Measurements from ENCODE around the gene GTF2H4. TPM values are rescaled to one million over a fixed set of nuclear protein-coding genes. Genes with fewer than 3 reads are reported as not detected.
"Not testable (repeated sequence)": the region's sequence is repeated elsewhere in the genome, so short reads cannot be mapped to it uniquely, and the experiment has no call there.

Gene GTF2H4
- total RNA-seq, 1 donor from 2014 or later, result 44.6 TPM

- H3K4me1 ChIP-seq, result no peaks in the 10 kb centered on the region
- H3K4me3 ChIP-seq, result no peak overlapping the region
- peaks cover 65% of the 10 kb centered on the region for H3K36me3 ChIP-seq
Measured at GRCh38 chr6:30896541-30896940, 11.5 kb upstream of the GTF2H4 start.

GRCh38 chr6:30897882-30898281 lies 10.1 kb upstream of the GTF2H4 start:
- Histone ChIP-seq H3K36me3 (peaks cover 54% of the 10 kb centered on the region), H3K4me3 (no peak overlapping the region), H3K27me3 (no peaks in the 10 kb centered on the region), H3K4me1 (no peaks in the 10 kb centered on the region), H3K9me3 (no peaks in the 10 kb centered on the region), H3K27ac (no peak overlapping the region)
- intact Hi-C loops (cut with DNase I), result no loop called here
- DNase-seq (peak; percentile 43), ATAC-seq (no peak)
- no peak for TF ChIP-seq CTCF (IDR thresholded peaks at IDR 0.05)

More at GRCh38 chr6:30896541-30896940, 11.5 kb upstream of the GTF2H4 start:
- Histone ChIP-seq H3K27me3 (no peaks in the 10 kb centered on the region), H3K9me3 (no peaks in the 10 kb centered on the region), H3K27ac (no peak overlapping the region)
- ATAC-seq (no peak), DNase-seq (peak; percentile 59)
- intact Hi-C loops (cut with DNase I), result no loop called here
- TF ChIP-seq CTCF (IDR thresholded peaks at IDR 0.05), result no peak

- H3K27me3 ChIP-seq, result no peaks in the 10 kb centered on the region
- H3K9me3 ChIP-seq, result no peaks in the 10 kb centered on the region
- ATAC-seq, result no peak
- H3K4me3 ChIP-seq, result no peak overlapping the region
- intact Hi-C loops (cut with DNase I), result no loop called here
- peaks cover 45% of the 10 kb centered on the region for H3K36me3 ChIP-seq
- DNase-seq, result peak; percentile 52
- H3K27ac ChIP-seq, result no peak overlapping the region
- H3K4me1 ChIP-seq, result no peaks in the 10 kb centered on the region
- no peak for TF ChIP-seq CTCF (IDR thresholded peaks at IDR 0.05)
Measured at GRCh38 chr6:30898750-30899360, 9.2 kb upstream of the GTF2H4 start.

GRCh38 chr6:30900863-30901417 lies 7.1 kb upstream of the GTF2H4 start:
- Histone ChIP-seq H3K9me3 (no peaks in the 10 kb centered on the region), H3K4me1 (no peaks in the 10 kb centered on the region), H3K27ac (no peak overlapping the region), H3K4me3 (no peak overlapping the region), H3K27me3 (no peaks in the 10 kb centered on the region), H3K36me3 (peaks cover 28% of the 10 kb centered on the region)
- DNase-seq (no peak), ATAC-seq (no peak)
- no peak for TF ChIP-seq CTCF (IDR thresholded peaks at IDR 0.05)
- intact Hi-C loops (cut with DNase I), result no loop called here

- no peak overlapping the region for H3K4me3 ChIP-seq
- no peak for DNase-seq
- H3K4me1 ChIP-seq, result no peaks in the 10 kb centered on the region
- H3K36me3 ChIP-seq, result peaks cover 26% of the 10 kb centered on the region
- ATAC-seq, result no peak
- intact Hi-C loops (cut with DNase I), result no loop called here
- no peaks in the 10 kb centered on the region for H3K9me3 ChIP-seq
- no peak for TF ChIP-seq CTCF (IDR thresholded peaks at IDR 0.05)
- no peaks in the 10 kb centered on the region for H3K27me3 ChIP-seq
- no peak overlapping the region for H3K27ac ChIP-seq
Measured at GRCh38 chr6:30901436-30901835, 6.6 kb upstream of the GTF2H4 start.

- ATAC-seq; H3K9me3 ChIP-seq; H3K4me3 ChIP-seq; H3K4me1 ChIP-seq; DNase-seq; H3K27ac ChIP-seq; H3K27me3 ChIP-seq; intact Hi-C loops (cut with DNase I): not testable (repeated sequence)
- peaks cover 18% of the 10 kb centered on the region for H3K36me3 ChIP-seq
Measured at GRCh38 chr6:30902196-30902595, 5.8 kb upstream of the GTF2H4 start.

Data from upper lobe of right lung (tissue), 1 donor.